Measurements from ENCODE around the gene TNFRSF18. TPM values are rescaled to one million over a fixed set of nuclear protein-coding genes. Genes with fewer than 3 reads are reported as not detected.

TNFRSF18 gene
- total and polyA plus RNA-seq, 10 of the 15 experiments (the other 5 are each of a cell fraction or from before 2014, with no cell fraction given), result 0.18 to 7.5 (median 1.5) TPM; not detected in 1

DNA sequence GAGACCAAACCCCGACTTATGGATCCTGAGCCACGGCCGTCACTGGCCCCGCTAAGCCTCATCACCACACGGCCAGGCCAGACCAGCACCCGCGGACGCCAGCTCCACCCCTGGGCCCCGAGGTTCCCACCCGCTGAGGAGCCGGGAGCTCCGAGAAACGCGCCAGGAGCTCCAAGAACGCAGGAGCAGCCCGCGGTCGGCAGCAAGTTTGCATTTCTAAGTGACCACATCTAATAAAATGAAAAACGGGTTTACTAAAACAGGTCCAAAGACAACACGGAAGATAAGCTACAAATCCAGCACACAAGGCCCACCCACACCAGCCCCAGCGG, 48.2 kb upstream of the TNFRSF18 start:
- CTCF ChIA-PET, result interaction anchor here (1.2 kb wide), 1 partner anchor 132 kb away, joined by 5 read pairs; no protein-coding TSS in a partner anchor
- POLR2A ChIA-PET, result interaction anchor here (1.2 kb wide), 1 partner anchor 19 kb away, joined by 3 read pairs; the partner anchor contains the start of gene UBE2J2
- no peaks in the 10 kb centered on the region for H3K9me3 ChIP-seq (replicated peaks; ENCODE audit: control insufficient read depth, insufficient read depth, low read length)
- SMC1A ChIA-PET (ENCODE audit: uncharacterized antibody, unreplicated experiment), result interaction anchor here (1.0 kb wide), 1 partner anchor 17 kb away, joined by 5 read pairs; no protein-coding TSS in a partner anchor
- H3K27me3 ChIP-seq (replicated peaks in 1 of 2; ENCODE audit: control insufficient read depth in 2 of 2, insufficient read depth in 2 of 2, low read length in 1 of 2), result no peaks in the 10 kb centered on the region
- H3K36me3 ChIP-seq (ENCODE audit: control insufficient read depth in 2 of 2, insufficient read depth in 2 of 2, low read length in 1 of 2), result peaks cover 3 to 13% of the 10 kb centered on the region in 2 experiments; a peak in 3 of 4 replicates
- no peak overlapping the region for H3K9ac ChIP-seq (ENCODE audit: control insufficient read depth, insufficient read depth, low read length)
- no peaks in the 10 kb centered on the region for H4K20me1 ChIP-seq (ENCODE audit: control insufficient read depth, insufficient read depth)
- H2AFZ ChIP-seq (ENCODE audit: control insufficient read depth, low read depth, low read length), result no peak overlapping the region
- no peak overlapping the region for H3K27ac ChIP-seq (ENCODE audit: control insufficient read depth, insufficient read depth)
- in situ Hi-C loops (cut with MboI) (loop anchor here (5.0 kb wide), 1 partner anchor 137 kb away; the partner anchor contains the start of gene C1orf159), intact Hi-C loops (cut with micrococcal nuclease; ENCODE audit: unreplicated experiment) (no loop called here)
- no peak for ATAC-seq
- TF ChIP-seq RFX5 (IDR thresholded peaks at IDR 0.05; ENCODE audit: low read depth, low read length) (no peak), ZNF207 (IDR thresholded peaks at IDR 0.05; ENCODE audit: borderline replicate concordance) (no peak), RUNX3 (IDR thresholded peaks at IDR 0.05; ENCODE audit: low read length) (no peak), SMAD1 (IDR thresholded peaks at IDR 0.05; ENCODE audit: low read depth, partially characterized antibody) (no peak), E2F4 (IDR thresholded peaks at IDR 0.05; ENCODE audit: low read depth, low read length) (no peak), EED (IDR thresholded peaks at IDR 0.05; ENCODE audit: low read depth) (no peak), MLLT1 (IDR thresholded peaks at IDR 0.05) (no peak)
- TF ChIP-seq, protein P1, sequence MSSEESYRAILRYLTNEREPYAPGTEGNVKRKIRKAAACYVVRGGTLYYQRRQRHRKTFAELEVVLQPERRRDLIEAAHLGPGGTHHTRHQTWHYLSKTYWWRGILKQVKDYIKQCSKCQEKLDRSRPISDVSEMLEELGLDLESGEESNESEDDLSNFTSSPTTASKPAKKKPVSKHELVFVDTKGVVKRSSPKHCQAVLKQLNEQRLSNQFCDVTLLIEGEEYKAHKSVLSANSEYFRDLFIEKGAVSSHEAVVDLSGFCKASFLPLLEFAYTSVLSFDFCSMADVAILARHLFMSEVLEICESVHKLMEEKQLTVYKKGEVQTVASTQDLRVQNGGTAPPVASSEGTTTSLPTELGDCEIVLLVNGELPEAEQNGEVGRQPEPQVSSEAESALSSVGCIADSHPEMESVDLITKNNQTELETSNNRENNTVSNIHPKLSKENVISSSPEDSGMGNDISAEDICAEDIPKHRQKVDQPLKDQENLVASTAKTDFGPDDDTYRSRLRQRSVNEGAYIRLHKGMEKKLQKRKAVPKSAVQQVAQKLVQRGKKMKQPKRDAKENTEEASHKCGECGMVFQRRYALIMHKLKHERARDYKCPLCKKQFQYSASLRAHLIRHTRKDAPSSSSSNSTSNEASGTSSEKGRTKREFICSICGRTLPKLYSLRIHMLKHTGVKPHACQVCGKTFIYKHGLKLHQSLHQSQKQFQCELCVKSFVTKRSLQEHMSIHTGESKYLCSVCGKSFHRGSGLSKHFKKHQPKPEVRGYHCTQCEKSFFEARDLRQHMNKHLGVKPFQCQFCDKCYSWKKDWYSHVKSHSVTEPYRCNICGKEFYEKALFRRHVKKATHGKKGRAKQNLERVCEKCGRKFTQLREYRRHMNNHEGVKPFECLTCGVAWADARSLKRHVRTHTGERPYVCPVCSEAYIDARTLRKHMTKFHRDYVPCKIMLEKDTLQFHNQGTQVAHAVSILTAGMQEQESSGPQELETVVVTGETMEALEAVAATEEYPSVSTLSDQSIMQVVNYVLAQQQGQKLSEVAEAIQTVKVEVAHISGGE (CRISPR knock-in tag; IDR thresholded peaks at IDR 0.05), result no peak
- H3K4me3 ChIP-seq, result no peak overlapping the region
- no peak overlapping the region for H3K4me2 ChIP-seq (ENCODE audit: control insufficient read depth, insufficient read depth)
- peaks cover 12% of the 10 kb centered on the region for H3K4me1 ChIP-seq (ENCODE audit: control insufficient read depth, insufficient read depth, low read length)
- RAD21 ChIA-PET (ENCODE audit: unreplicated experiment), result no interaction called here
- WGBS (ENCODE audit: insufficient coverage, insufficient replicate concordance, low lambda C conversion rate, missing lambda C conversion rate), result 87% methylated on average over 21 of the region's 21 CpGs
- BruUV-seq (replicated peaks), result no TSS peak
- H3K79me2 ChIP-seq (ENCODE audit: control insufficient read depth, insufficient read depth, low read length), result no peaks in the 10 kb centered on the region
- FAIRE-seq, result no peak
- no peak for DNase-seq (ENCODE audit: low read depth, low spot score)
